Activated CD4-positive, alpha-beta memory T cell treated with anti-CD3 and anti-CD28 coated beads, Interleukin-2, amount 10 ng/mL, durations not matched to agents 7 days and 5 days (primary cell): ENCODE measurements around the gene MYL3. TPM values are rescaled to one million over a fixed set of nuclear protein-coding genes. Genes with fewer than 3 reads are reported as not detected.

Experiments
- CTCF ChIA-PET: fragments of 350-600 bp; sonication (Branson Sonifier 250); formaldehyde crosslinking; loops from one replicate; lab custom pipeline; 2021; ENCODE audit warnings: antibody characterized with exemption, inconsistent platforms; lab: Charles Lee
- POLR2A ChIA-PET: fragments of 350-600 bp; sonication (Branson Sonifier 250); formaldehyde crosslinking; loops from one replicate; lab custom pipeline; 2021; ENCODE audit warnings: antibody characterized with exemption; lab: Charles Lee
- DNase-seq: peaks from one replicate; pipeline ENCODE4 v3.0.0-alpha.2; 2020
- H3K27ac Mint-ChIP-seq: one replicate; pipeline ENCODE4 v1.8.0; 2021; ENCODE audit warnings: mild to moderate bottlenecking, mixed read lengths
- H3K27me3 Mint-ChIP-seq: one replicate; pipeline ENCODE4 v1.8.0; 2021; ENCODE audit warnings: mixed read lengths
- H3K36me3 Mint-ChIP-seq: one replicate; pipeline ENCODE4 v1.8.0; 2021; ENCODE audit warnings: low read depth, mixed read lengths
- H3K4me1 Mint-ChIP-seq: one replicate; pipeline ENCODE4 v1.8.0; 2021; ENCODE audit warnings: mixed read lengths
- H3K4me3 Mint-ChIP-seq: one replicate; pipeline ENCODE4 v1.8.0; 2021; ENCODE audit warnings: mild to moderate bottlenecking, mixed read lengths
- H3K9me3 Mint-ChIP-seq: one replicate; pipeline ENCODE4 v1.8.0; 2021; ENCODE audit warnings: mixed read lengths
- total RNA-seq, 2 experiments: library from RNA; stranded (reverse); gene quantifications; one replicate each; pipeline ENCODE4 v1.2.3, GENCODE V29; 2021

The MYL3 gene
- total RNA-seq, 2 experiments from 2014 or later = not detected

GRCh38 chr3:46896386-46896785 lies 33.1 kb upstream of the MYL3 start:
- H3K27me3 Mint-ChIP-seq = peaks cover 50% of the 10 kb centered on the region
- ChIA-PET POLR2A (no interaction called here), CTCF (interaction anchor here (1.0 to 2.1 kb wide), 2 partner anchors 13 to 189 kb away, joined by 3 to 5 read pairs; no protein-coding TSS in a partner anchor)
- DNase-seq = no peak
- H3K36me3 Mint-ChIP-seq = no peaks in the 10 kb centered on the region
- H3K9me3 Mint-ChIP-seq = no peaks in the 10 kb centered on the region
- H3K4me3 Mint-ChIP-seq = no peak overlapping the region
- H3K27ac Mint-ChIP-seq = no peak overlapping the region
- H3K4me1 Mint-ChIP-seq = peaks cover 12% of the 10 kb centered on the region

GRCh38 chr3:46895761-46896160 lies 32.5 kb upstream of the MYL3 start:
- peaks cover 12% of the 10 kb centered on the region for H3K4me1 Mint-ChIP-seq
- H3K27ac Mint-ChIP-seq = no peak overlapping the region
- no peak for DNase-seq
- ChIA-PET POLR2A (no interaction called here), CTCF (interaction anchor here (0.8 to 2.1 kb wide), 4 partner anchors 14 to 189 kb away, joined by 3 to 7 read pairs (median 4); no protein-coding TSS in a partner anchor)
- no peaks in the 10 kb centered on the region for H3K36me3 Mint-ChIP-seq
- peaks cover 55% of the 10 kb centered on the region for H3K27me3 Mint-ChIP-seq
- no peaks in the 10 kb centered on the region for H3K9me3 Mint-ChIP-seq
- H3K4me3 Mint-ChIP-seq = no peak overlapping the region

DNA sequence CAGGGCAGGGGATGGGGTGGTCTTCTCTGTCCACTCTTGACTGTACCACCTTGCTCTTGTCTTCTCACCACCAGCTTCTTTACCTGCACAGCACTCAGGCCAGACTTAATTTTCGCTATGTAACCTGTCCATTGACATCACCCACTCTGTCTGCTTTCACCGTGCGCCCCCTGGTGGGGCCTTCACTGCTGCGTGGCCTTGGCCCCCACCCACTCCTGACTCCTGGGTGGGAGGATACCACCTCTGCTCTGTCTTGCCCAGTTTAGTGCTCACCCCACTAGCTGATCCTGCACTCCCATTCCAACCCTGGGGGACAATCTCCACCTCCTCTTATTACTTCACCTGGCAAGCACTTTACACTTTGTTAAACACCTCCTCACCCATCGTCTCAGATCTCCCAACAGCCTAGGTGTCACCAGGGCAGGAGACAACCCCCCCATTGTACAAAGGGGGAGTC lies 32.0 kb upstream of the MYL3 start:
- peaks cover 56% of the 10 kb centered on the region for H3K27me3 Mint-ChIP-seq
- peaks cover 12% of the 10 kb centered on the region for H3K4me1 Mint-ChIP-seq
- no peaks in the 10 kb centered on the region for H3K36me3 Mint-ChIP-seq
- peak; percentile 78 for DNase-seq
- H3K4me3 Mint-ChIP-seq = no peak overlapping the region
- H3K9me3 Mint-ChIP-seq = no peaks in the 10 kb centered on the region
- ChIA-PET POLR2A (interaction anchor here (1.1 kb wide), 1 partner anchor 49 kb away, joined by 3 read pairs; no protein-coding TSS in a partner anchor), CTCF (interaction anchor here (0.8 to 2.1 kb wide), 8 partner anchors 10 to 193 kb away, joined by 3 to 7 read pairs (median 4); no protein-coding TSS in a partner anchor)
- H3K27ac Mint-ChIP-seq = no peak overlapping the region

DNA sequence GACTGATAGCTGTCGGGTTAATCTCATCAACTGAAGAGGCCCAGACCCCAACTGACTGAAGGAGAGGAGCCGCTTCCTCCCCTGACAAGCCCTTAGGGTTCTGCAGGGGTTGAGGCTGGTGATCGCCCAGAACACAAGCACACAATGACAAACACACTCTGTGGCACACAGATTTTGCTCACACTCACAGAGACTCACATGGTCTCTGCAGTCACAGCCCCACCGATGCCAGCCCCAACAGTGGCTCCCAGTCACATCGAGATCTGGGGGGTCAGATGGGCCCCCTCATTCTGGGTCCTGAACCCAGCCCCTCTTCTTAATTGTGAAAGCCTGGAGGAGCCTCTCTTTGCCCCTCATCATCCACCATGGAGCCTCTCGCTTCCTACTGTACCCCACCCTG lies 31.0 kb upstream of the MYL3 start:
- CTCF ChIA-PET = interaction anchor here (1.1 to 1.7 kb wide), 5 partner anchors 9 to 192 kb away, joined by 4 to 7 read pairs (median 5); no protein-coding TSS in a partner anchor
- peaks cover 59% of the 10 kb centered on the region for H3K27me3 Mint-ChIP-seq

DNA sequence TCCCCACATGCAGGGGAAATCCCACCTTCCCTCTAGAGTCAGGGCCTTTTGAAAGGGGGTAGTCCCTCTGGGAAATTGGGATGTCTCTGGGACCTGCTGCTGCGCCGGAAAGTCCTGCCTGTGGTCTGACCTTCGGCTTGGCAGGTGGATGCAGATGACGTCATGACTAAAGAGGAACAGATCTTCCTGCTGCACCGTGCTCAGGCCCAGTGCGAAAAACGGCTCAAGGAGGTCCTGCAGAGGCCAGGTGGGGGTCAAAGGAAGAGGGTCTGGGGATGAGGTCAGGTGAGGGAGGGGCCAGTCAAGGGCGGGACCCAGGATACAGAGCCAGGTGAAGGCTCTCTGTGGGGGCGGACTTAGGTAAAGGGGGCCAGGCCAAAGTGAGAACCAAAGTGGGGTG lies 30.5 kb upstream of the MYL3 start:
- Mint-ChIP-seq H3K4me1 (peaks cover 9% of the 10 kb centered on the region), H3K27me3 (peaks cover 54% of the 10 kb centered on the region), H3K27ac (no peak overlapping the region), H3K36me3 (no peaks in the 10 kb centered on the region), H3K9me3 (no peaks in the 10 kb centered on the region), H3K4me3 (no peak overlapping the region)
- POLR2A ChIA-PET = no interaction called here
- DNase-seq = no peak
- CTCF ChIA-PET = no interaction called here

More for the DNA sequence above, 31.0 kb upstream of the MYL3 start:
- H3K9me3 Mint-ChIP-seq = no peaks in the 10 kb centered on the region
- H3K36me3 Mint-ChIP-seq = no peaks in the 10 kb centered on the region
- no peak for DNase-seq
- H3K27ac Mint-ChIP-seq = no peak overlapping the region
- H3K4me1 Mint-ChIP-seq = peaks cover 12% of the 10 kb centered on the region
- POLR2A ChIA-PET = interaction anchor here (1.1 kb wide), 1 partner anchor 48 kb away, joined by 3 read pairs; no protein-coding TSS in a partner anchor
- H3K4me3 Mint-ChIP-seq = no peak overlapping the region

DNA sequence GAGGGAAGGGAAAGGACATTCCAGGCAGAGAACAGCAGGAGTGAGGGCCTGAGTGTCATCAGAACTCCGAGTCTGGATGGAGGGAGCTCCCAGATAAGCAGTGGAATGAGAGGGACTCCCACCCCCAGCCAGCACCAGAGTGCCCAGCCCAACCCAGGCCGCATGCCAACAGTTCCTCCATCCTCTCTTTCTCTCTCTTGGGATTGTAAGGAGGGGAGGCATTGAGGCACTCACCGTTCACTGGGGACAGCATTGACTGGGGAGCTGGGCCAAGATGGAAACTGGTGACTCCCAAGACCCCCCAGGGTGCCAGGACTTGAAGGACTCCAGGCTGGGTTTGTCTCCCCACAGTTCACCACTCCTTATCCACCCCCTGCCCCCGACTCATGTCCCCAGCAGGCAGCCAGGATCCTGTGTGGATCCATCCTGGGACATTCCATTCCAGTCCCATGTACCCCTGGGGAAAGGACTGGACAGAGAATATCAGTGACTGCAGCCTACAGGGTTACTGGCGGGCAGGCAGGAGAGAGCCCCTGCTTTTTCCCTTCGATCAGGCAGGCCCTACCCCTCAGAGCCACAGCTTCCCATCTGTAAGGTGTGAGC lies 30.0 kb upstream of the MYL3 start:
- CTCF ChIA-PET = no interaction called here
- Mint-ChIP-seq H3K27me3 (peaks cover 55% of the 10 kb centered on the region), H3K27ac (no peak overlapping the region), H3K9me3 (no peaks in the 10 kb centered on the region), H3K4me1 (peaks cover 7% of the 10 kb centered on the region), H3K4me3 (no peak overlapping the region), H3K36me3 (no peaks in the 10 kb centered on the region)
- no peak for DNase-seq
- POLR2A ChIA-PET = no interaction called here

DNA sequence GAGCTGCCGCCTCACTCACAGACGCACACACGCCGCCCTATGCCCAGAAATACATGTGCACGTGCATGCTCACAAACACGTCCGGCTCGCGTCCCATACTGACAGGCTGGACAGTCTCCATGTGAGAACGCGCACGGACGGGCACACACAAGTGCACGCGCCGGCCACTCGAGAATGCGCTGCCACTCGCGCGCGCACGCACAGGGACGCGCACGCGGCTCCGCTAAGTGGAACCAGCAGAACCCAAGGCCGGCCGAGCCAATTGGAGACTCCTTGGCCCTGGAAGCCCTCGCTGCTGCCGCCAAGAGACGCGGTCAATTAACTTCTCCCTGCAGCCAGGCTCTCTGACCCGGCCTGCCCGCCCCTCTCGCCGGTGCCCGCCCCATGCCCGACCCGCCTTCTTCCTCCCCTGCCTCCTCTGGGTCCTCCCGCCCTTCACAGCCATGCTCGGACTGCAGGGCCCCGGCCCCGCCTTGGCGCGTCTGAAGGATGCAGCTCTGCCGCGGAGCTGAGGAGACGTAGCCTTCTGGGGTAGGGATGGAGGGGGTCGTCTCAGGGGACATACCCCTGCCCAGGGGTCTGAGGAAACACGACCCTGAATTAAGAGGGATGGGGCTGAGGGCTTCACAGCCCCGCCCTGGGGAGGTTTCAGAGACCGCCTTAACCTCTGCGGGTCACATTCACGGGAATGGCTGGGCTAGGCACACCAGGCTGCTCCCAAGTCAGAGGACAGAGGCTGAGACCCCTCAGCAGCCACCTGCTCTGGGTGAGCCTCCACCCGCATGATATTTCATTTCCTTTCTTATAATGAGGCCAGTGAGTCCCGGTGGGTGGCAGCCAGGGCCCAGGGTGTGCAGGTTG lies 29.3 kb upstream of the MYL3 start:
- H3K27me3 Mint-ChIP-seq = peaks cover 51% of the 10 kb centered on the region
- no peaks in the 10 kb centered on the region for H3K9me3 Mint-ChIP-seq
- no peak for DNase-seq
- ChIA-PET CTCF (no interaction called here), POLR2A (no interaction called here)
- peaks cover 7% of the 10 kb centered on the region for H3K4me1 Mint-ChIP-seq
- peak overlapping the region; percentile 24 for H3K4me3 Mint-ChIP-seq
- H3K36me3 Mint-ChIP-seq = no peaks in the 10 kb centered on the region
- no peak overlapping the region for H3K27ac Mint-ChIP-seq

DNA sequence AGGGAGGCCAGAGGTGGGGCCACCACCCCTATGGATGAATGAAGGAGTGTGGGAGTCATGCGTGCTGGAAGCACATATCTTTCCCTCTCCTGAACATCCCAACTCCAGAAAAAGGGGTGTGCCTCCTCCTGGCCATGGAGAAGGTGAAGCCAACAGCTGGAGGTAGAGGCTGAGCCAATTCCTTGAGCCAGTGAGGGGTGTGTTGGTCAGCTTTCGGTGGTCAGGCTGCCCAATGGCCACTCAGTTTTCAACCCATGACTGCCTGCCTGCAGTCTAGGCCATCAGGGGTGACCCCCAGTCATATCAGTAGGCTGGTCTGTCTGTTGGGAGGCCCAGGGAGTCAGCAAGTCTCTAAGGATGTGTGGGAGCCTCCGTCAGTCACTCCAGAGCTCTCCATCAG lies 27.9 kb upstream of the MYL3 start:
- Mint-ChIP-seq H3K4me3 (no peak overlapping the region), H3K9me3 (no peaks in the 10 kb centered on the region), H3K27ac (no peak overlapping the region), H3K27me3 (peaks cover 54% of the 10 kb centered on the region), H3K36me3 (no peaks in the 10 kb centered on the region), H3K4me1 (peaks cover 7% of the 10 kb centered on the region)
- POLR2A ChIA-PET = no interaction called here
- CTCF ChIA-PET = no interaction called here
- no peak for DNase-seq

GRCh38 chr3:46890132-46890531 lies 26.9 kb upstream of the MYL3 start:
- Mint-ChIP-seq H3K27me3 (peaks cover 52% of the 10 kb centered on the region), H3K9me3 (no peaks in the 10 kb centered on the region), H3K27ac (no peak overlapping the region), H3K4me3 (no peak overlapping the region), H3K36me3 (no peaks in the 10 kb centered on the region), H3K4me1 (peaks cover 8% of the 10 kb centered on the region)
- ChIA-PET POLR2A (no interaction called here), CTCF (interaction anchor here (0.7 kb wide), 2 partner anchors 187 to 1164 kb away, joined by 3 read pairs; no protein-coding TSS in a partner anchor)
- no peak for DNase-seq

GRCh38 chr3:46889381-46890110 lies 26.3 kb upstream of the MYL3 start:
- peaks cover 56% of the 10 kb centered on the region for H3K27me3 Mint-ChIP-seq
- DNase-seq = no peak
- ChIA-PET CTCF (interaction anchor here (0.7 kb wide), 1 partner anchor 186 kb away, joined by 3 read pairs; no protein-coding TSS in a partner anchor), POLR2A (no interaction called here)
- no peaks in the 10 kb centered on the region for H3K9me3 Mint-ChIP-seq
- peaks cover 9% of the 10 kb centered on the region for H3K4me1 Mint-ChIP-seq
- no peaks in the 10 kb centered on the region for H3K36me3 Mint-ChIP-seq
- H3K4me3 Mint-ChIP-seq = no peak overlapping the region
- H3K27ac Mint-ChIP-seq = no peak overlapping the region

DNA sequence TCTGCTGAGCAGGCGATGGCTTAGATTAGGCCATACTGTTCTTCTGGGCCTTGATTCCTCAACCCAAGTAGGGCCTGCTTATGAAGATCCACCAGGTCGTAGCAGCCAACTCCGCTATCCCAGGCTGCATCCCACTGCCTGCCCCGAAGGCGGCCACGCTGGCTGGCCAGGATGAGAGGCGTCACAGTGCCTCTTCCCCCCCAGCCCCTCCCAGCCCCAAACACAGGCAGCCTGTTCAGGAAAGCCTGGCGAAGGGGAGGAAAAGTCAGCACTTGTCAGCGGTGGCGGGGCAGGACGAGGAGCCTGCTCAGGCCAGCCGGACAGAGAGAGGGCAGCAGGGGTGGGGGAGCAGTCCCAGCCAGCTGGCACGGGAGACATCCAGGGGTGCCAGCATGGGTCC lies 25.5 kb upstream of the MYL3 start:
- Mint-ChIP-seq H3K9me3 (no peaks in the 10 kb centered on the region), H3K36me3 (no peaks in the 10 kb centered on the region), H3K27me3 (peaks cover 57% of the 10 kb centered on the region), H3K4me1 (peaks cover 9% of the 10 kb centered on the region), H3K4me3 (no peak overlapping the region), H3K27ac (no peak overlapping the region)
- ChIA-PET CTCF (no interaction called here), POLR2A (no interaction called here)
- DNase-seq = no peak

GRCh38 chr3:46887980-46888494 lies 24.8 kb upstream of the MYL3 start:
- Mint-ChIP-seq H3K27ac (no peak overlapping the region), H3K4me3 (no peak overlapping the region), H3K9me3 (no peaks in the 10 kb centered on the region), H3K36me3 (no peaks in the 10 kb centered on the region), H3K27me3 (peaks cover 54% of the 10 kb centered on the region), H3K4me1 (peaks cover 9% of the 10 kb centered on the region)
- POLR2A ChIA-PET = no interaction called here
- no peak for DNase-seq
- CTCF ChIA-PET = no interaction called here
